Trophoblast cell (in vitro differentiated cells and primary cell): ENCODE measurements around the gene CMC1.
"Not testable (repeated sequence)": the region's sequence is repeated elsewhere in the genome, so short reads cannot be mapped to it uniquely, and the experiment has no call there.

Experiments used
- DNase-seq, 2 donors: peaks; one replicate each; pipeline ENCODE4 v3.0.0-alpha.2; 2016
- H2AFZ ChIP-seq: 2 replicates; pipeline ENCODE4 v1.6.1; 2013; ENCODE audit warnings: low read length, moderate library complexity, mild to moderate bottlenecking; ENCODE audit not compliant: insufficient read depth, poor library complexity
- H2AK5ac ChIP-seq: 2 replicates; pipeline ENCODE4 v1.6.1; 2013; ENCODE audit warnings: mild to moderate bottlenecking, low read length
- H2BK120ac ChIP-seq: 2 replicates; pipeline ENCODE4 v1.6.1; 2013; ENCODE audit warnings: low read length, mild to moderate bottlenecking, moderate library complexity; ENCODE audit not compliant: insufficient read depth, poor library complexity
- H2BK12ac ChIP-seq: 2 replicates; pipeline ENCODE4 v1.6.1; 2013; ENCODE audit warnings: mild to moderate bottlenecking, low read length, moderate library complexity
- H2BK5ac ChIP-seq: 2 replicates; pipeline ENCODE4 v1.6.1; 2013; ENCODE audit warnings: low read length, low read depth, moderate library complexity, mild to moderate bottlenecking; ENCODE audit not compliant: poor library complexity
- H3K14ac ChIP-seq: 2 replicates; pipeline ENCODE4 v1.6.1; 2013; ENCODE audit warnings: mild to moderate bottlenecking, low read length
- H3K18ac ChIP-seq: 2 replicates; pipeline ENCODE4 v1.6.1; 2013; ENCODE audit warnings: mild to moderate bottlenecking, low read length
- H3K23ac ChIP-seq: 2 replicates; pipeline ENCODE4 v1.6.1; 2013; ENCODE audit warnings: low read length
- H3K27ac ChIP-seq: 2 replicates; pipeline ENCODE4 v1.5.1; 2013; ENCODE audit warnings: low read depth, mild to moderate bottlenecking, inconsistent platforms, low read length, moderate library complexity
- H3K27me3 ChIP-seq: 2 replicates; pipeline ENCODE4 v1.6.1; 2013; ENCODE audit warnings: inconsistent platforms, mild to moderate bottlenecking, low read length, moderate library complexity; ENCODE audit not compliant: insufficient read depth
- H3K36me3 ChIP-seq, 2 experiments: 1 replicate in 1 of 2; 2 replicates in 1 of 2; pipeline ENCODE4 v1.6.1; 2013; ENCODE audit warnings: low read length in 2 of 2, mild to moderate bottlenecking in 2 of 2, moderate library complexity in 1 of 2; ENCODE audit not compliant: insufficient read depth in 2 of 2, control insufficient read depth in 1 of 2
- H3K4ac ChIP-seq: 2 replicates; pipeline ENCODE4 v1.6.1; 2013; ENCODE audit warnings: low read depth, mild to moderate bottlenecking, low read length, moderate library complexity
- H3K4me1 ChIP-seq, 2 experiments: 1 replicate in 1 of 2; 2 replicates in 1 of 2; pipeline ENCODE4 v1.6.1; 2013; ENCODE audit warnings: low read length in 2 of 2, mild to moderate bottlenecking in 2 of 2, moderate library complexity in 1 of 2; ENCODE audit not compliant: insufficient read depth in 2 of 2, control insufficient read depth in 1 of 2
- H3K4me2 ChIP-seq: 2 replicates; pipeline ENCODE4 v1.6.1; 2013; ENCODE audit warnings: inconsistent platforms, mild to moderate bottlenecking, low read length, moderate library complexity
- H3K4me3 ChIP-seq: 2 replicates; pipeline ENCODE4 v1.5.1; 2013; ENCODE audit warnings: mild to moderate bottlenecking, low read depth, low read length, inconsistent platforms
- H3K79me1 ChIP-seq: one replicate; pipeline ENCODE4 v1.6.1; 2013; ENCODE audit warnings: low read length
- H3K79me2 ChIP-seq: 2 replicates; pipeline ENCODE4 v1.6.1; 2013; ENCODE audit warnings: low read length, mild to moderate bottlenecking; ENCODE audit not compliant: control insufficient read depth, insufficient read depth, poor library complexity
- H3K9ac ChIP-seq: 2 replicates; pipeline ENCODE4 v1.6.1; 2013; ENCODE audit warnings: mild to moderate bottlenecking, low read length
- H3K9me3 ChIP-seq: 2 replicates; pipeline ENCODE4 v1.6.1; 2013; ENCODE audit warnings: low read depth, mild to moderate bottlenecking, control low read depth, inconsistent platforms, low read length; ENCODE audit not compliant: insufficient read depth
- H4K12ac ChIP-seq: 2 replicates; pipeline ENCODE4 v1.6.1; 2013; ENCODE audit warnings: low read depth, mild to moderate bottlenecking, low read length, moderate library complexity
- H4K8ac ChIP-seq: 2 replicates; pipeline ENCODE4 v1.6.1; 2013; ENCODE audit warnings: low read depth, mild to moderate bottlenecking, low read length, moderate library complexity
- H4K91ac ChIP-seq: one replicate; pipeline ENCODE4 v1.6.1; 2013; ENCODE audit warnings: low read depth, mild to moderate bottlenecking, low read length, moderate library complexity
- WGBS: extraction: QIAGEN DNeasy Blood & Tissue Kit; methylation state at CpG from one replicate; pipeline ENCODE4 v1.1.7; 2013; ENCODE audit warnings: missing lambda C conversion rate; ENCODE audit not compliant: insufficient read length, insufficient coverage; ENCODE audit errors: extremely low coverage; 5-methylcytosine and 5-hydroxymethylcytosine counted together

CMC1 gene

DNA sequence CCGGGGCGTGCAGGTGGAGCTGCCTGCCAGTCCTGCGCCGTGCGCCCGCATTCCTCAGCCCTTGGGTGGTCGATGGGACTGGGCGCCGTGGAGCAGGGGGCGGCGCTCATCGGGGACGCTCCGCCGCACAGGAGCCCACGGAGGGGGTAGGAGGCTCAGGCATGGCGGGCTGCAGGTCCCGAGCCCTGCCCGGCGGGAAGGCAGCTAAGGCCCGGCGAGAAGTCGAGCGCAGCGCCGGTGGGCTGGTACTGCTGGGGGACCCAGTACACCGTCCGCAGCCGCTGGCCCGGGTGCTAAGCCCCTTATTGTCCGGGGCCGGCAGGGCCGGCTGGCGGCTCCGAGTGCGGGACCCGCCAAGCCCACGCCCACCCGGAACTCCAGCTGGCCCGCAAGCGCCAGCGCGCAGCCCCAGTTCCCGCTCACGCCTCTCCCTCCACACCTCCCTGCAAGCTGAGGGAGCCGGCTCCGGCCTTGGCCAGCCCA lies 41.0 kb upstream of the CMC1 start:
- H3K4ac ChIP-seq, H2BK5ac ChIP-seq, H3K9ac ChIP-seq, H2AK5ac ChIP-seq, H3K4me1 ChIP-seq, H3K79me1 ChIP-seq, H3K79me2 ChIP-seq, H3K9me3 ChIP-seq, H3K4me2 ChIP-seq, H2BK12ac ChIP-seq, H3K23ac ChIP-seq, H4K12ac ChIP-seq, H3K27me3 ChIP-seq, H2AFZ ChIP-seq, H3K4me3 ChIP-seq, DNase-seq, H3K18ac ChIP-seq, H3K27ac ChIP-seq, H4K91ac ChIP-seq, H4K8ac ChIP-seq, H3K14ac ChIP-seq, H3K36me3 ChIP-seq, H2BK120ac ChIP-seq: not testable (repeated sequence)
- no CpG with 5 or more reads among the region's 47 CpGs for WGBS

DNA sequence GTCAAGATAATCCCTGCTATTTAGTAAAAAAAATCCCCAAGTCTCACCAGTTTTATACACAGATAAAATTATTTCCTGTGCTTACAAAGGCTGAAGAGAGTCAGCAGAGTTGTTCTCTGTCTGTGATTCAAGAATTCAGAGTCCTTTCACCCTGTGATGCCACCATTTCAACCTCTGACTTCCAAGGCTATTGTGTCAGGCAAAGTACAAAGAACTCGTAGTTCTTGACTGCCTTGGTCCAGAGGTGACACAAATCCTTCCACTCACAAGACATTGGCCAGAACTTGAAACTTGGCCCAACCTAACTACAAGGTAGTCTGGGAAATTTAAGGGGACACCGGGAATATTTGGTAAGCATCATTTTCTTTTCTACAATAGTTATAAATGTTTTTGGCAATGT lies 34.9 kb upstream of the CMC1 start:
- no peaks in the 10 kb centered on the region for H3K4me1 ChIP-seq
- no peak overlapping the region for H2AFZ ChIP-seq
- no peak overlapping the region for H2BK5ac ChIP-seq
- no peaks in the 10 kb centered on the region for H3K79me2 ChIP-seq
- H3K4ac ChIP-seq, result no peak overlapping the region
- H2BK120ac ChIP-seq, result no peak overlapping the region
- H3K9me3 ChIP-seq, result no peaks in the 10 kb centered on the region
- no peak overlapping the region for H3K4me2 ChIP-seq
- no peak overlapping the region for H4K91ac ChIP-seq
- no peak overlapping the region for H2BK12ac ChIP-seq
- H3K36me3 ChIP-seq, result no peaks in the 10 kb centered on the region
- H3K4me3 ChIP-seq, result no peak overlapping the region
- no peak overlapping the region for H2AK5ac ChIP-seq
- H3K27me3 ChIP-seq, result no peaks in the 10 kb centered on the region
- H3K79me1 ChIP-seq, result no peaks in the 10 kb centered on the region
- no peak overlapping the region for H3K9ac ChIP-seq
- H3K14ac ChIP-seq, result no peak overlapping the region
- no peak for DNase-seq
- no peak overlapping the region for H4K12ac ChIP-seq
- H3K18ac ChIP-seq, result no peak overlapping the region
- no peak overlapping the region for H3K23ac ChIP-seq
- no CpG with 5 or more reads among the region's 2 CpGs for WGBS
- H3K27ac ChIP-seq, result no peak overlapping the region
- no peak overlapping the region for H4K8ac ChIP-seq

DNA sequence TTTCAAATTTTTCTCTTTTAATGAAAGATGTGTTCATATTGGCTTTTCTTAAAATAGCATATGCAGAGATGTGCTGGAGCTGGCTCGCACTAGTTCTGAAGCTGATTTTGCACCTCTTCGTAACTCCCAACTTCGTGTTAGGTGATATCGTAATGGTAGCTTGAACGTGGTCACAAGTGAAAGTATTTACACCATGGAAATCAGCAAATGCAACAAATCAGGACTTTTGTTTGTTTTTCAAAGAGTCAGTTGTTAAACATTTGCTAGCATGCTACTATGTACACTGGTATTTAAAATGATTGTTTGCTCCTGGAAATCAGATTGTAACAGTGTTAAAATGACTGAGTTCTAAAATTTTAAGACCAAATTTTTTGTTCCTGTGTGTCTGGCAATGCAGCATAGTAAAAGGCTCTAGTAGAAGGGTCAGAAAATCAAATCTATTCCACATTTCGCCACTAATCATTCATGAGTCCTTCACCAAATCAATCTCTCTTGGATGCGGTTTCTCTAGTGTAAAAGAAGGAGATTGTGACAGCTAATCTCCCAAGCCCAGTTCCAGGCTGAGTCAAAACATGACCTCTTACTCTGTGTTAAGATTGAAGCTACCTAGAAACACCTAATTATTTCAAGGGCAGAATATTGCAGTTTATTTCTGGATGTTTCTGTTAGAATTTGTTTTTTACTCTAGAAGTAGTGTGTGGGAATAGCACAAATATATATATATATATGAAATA lies 34.3 kb upstream of the CMC1 start:
- Histone ChIP-seq H2BK120ac (no peak overlapping the region), H3K18ac (no peak overlapping the region)
- WGBS, result no CpG with 5 or more reads among the region's 7 CpGs

DNA sequence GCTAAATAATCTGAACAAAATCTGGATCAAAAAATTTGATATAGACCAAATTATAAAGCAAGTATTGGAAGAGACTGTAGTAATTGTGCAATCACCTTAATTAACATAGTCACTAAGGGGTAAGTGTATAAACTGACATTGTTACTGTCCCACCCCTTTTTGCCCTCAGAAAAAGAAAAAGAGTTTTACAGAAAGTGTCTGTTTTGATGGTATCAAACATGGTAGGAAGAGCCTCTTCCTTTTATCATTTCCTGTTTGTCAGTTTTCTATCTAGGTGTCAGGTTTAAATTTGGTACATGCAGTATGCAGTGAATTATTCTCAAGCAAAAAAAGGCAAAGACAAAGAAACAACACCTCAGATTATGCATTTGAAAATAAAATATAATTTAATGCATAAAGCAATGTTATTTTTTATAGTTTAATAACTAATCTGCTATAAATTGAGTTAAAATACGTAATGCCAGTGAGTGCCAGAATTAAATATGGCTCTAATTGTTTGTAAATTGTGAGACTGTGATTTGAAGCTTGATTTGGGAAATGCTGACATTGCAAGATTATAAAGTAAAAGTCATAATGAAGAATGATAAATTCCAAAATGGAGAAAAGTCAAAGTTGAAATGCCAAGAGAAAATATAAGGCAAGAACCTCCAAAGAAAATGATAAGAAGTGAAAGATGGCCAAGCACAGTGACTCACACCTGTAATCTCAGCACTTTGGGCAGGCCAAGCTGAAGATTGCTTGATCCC lies 30.3 kb upstream of the CMC1 start:
- H3K79me2 ChIP-seq, result no peaks in the 10 kb centered on the region
- H3K36me3 ChIP-seq, result no peaks in the 10 kb centered on the region
- no peak overlapping the region for H3K14ac ChIP-seq
- H3K9me3 ChIP-seq, result no peaks in the 10 kb centered on the region
- H3K18ac ChIP-seq, result no peak overlapping the region
- H2BK120ac ChIP-seq, result no peak overlapping the region
- no peak overlapping the region for H3K4me3 ChIP-seq
- no peak overlapping the region for H4K91ac ChIP-seq
- H2AFZ ChIP-seq, result no peak overlapping the region
- no peaks in the 10 kb centered on the region for H3K27me3 ChIP-seq
- H2AK5ac ChIP-seq, result no peak overlapping the region
- no peak overlapping the region for H3K4me2 ChIP-seq
- H3K27ac ChIP-seq, result no peak overlapping the region
- H2BK5ac ChIP-seq, result no peak overlapping the region
- no peaks in the 10 kb centered on the region for H3K4me1 ChIP-seq
- DNase-seq, result no peak
- no peak overlapping the region for H4K12ac ChIP-seq
- WGBS, result no CpG with 5 or more reads among the region's 1 CpG
- no peak overlapping the region for H4K8ac ChIP-seq
- no peak overlapping the region for H3K4ac ChIP-seq
- H2BK12ac ChIP-seq, result no peak overlapping the region
- no peak overlapping the region for H3K9ac ChIP-seq
- H3K79me1 ChIP-seq, result no peaks in the 10 kb centered on the region
- no peak overlapping the region for H3K23ac ChIP-seq

More for the DNA sequence above, 34.3 kb upstream of the CMC1 start:
- H3K36me3 ChIP-seq, result no peaks in the 10 kb centered on the region
- H2BK12ac ChIP-seq, result no peak overlapping the region
- no peak overlapping the region for H3K4me3 ChIP-seq
- no peak overlapping the region for H4K12ac ChIP-seq
- no peak overlapping the region for H3K27ac ChIP-seq
- H4K8ac ChIP-seq, result no peak overlapping the region
- H3K27me3 ChIP-seq, result no peaks in the 10 kb centered on the region
- H3K4me1 ChIP-seq, result no peaks in the 10 kb centered on the region
- H3K79me2 ChIP-seq, result no peaks in the 10 kb centered on the region
- H3K9me3 ChIP-seq, result no peaks in the 10 kb centered on the region
- no peak overlapping the region for H4K91ac ChIP-seq
- no peak overlapping the region for H3K4me2 ChIP-seq
- H2AK5ac ChIP-seq, result no peak overlapping the region
- H3K23ac ChIP-seq, result no peak overlapping the region
- no peak overlapping the region for H3K9ac ChIP-seq
- no peak overlapping the region for H3K14ac ChIP-seq
- no peak overlapping the region for H3K4ac ChIP-seq
- no peak overlapping the region for H2AFZ ChIP-seq
- H3K79me1 ChIP-seq, result no peaks in the 10 kb centered on the region
- H2BK5ac ChIP-seq, result no peak overlapping the region
- no peak for DNase-seq
